ENCODE results near the gene STXBP6.

Gene STXBP6

GRCh38 chr14:24831677-24832076 is 218.3 kb downstream of the STXBP6 start:
- Histone ChIP-seq H3K79me2 (ENCODE audit: low read length) (no peaks in the 10 kb centered on the region), H3K36me3 (replicated peaks; ENCODE audit: low read depth, low read length) (peaks cover 2% of the 10 kb centered on the region), H4K20me1 (ENCODE audit: insufficient read depth, low read length) (no peaks in the 10 kb centered on the region), H3K9me3 (ENCODE audit: insufficient read depth, low read length) (no peaks in the 10 kb centered on the region), H3K4me2 (ENCODE audit: low read length) (no peak overlapping the region), H3K27ac (ENCODE audit: low read length) (no peak overlapping the region), H3K4me1 (ENCODE audit: low read length) (peaks cover 22% of the 10 kb centered on the region), H2AFZ (ENCODE audit: low read depth, low read length) (no peak overlapping the region), H3K4me3 (ENCODE audit: low read length) (no peak overlapping the region), H3K9ac (ENCODE audit: low read length) (no peak overlapping the region), H3K27me3 (ENCODE audit: low read depth, low read length) (no peaks in the 10 kb centered on the region)
- TF ChIP-seq CTCF (IDR thresholded peaks at IDR 0.05; ENCODE audit: low read depth, low read length) (no peak), EZH2phosphoT487 (IDR thresholded peaks at IDR 0.05; ENCODE audit: low read depth) (no peak)

DNA sequence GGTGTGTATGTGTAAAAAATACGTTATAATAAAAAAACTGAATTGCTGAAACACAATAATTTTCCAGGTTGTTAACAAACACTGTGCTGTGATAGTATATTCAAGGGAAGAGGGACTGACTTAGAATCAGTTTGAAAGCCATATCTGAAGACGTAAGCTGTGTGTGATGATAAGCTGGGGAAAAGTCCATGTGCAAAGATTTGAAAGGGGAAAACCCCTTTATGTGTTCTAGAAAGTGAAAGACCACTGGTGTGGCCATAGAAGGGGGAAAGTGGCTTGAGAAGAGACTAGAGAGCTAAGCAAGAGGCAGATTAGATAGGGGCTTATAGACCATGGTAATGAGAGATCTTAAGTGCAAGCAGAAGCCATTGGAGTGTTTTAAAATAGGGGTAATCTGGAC is 220.1 kb downstream of the STXBP6 start:
- H4K20me1 ChIP-seq (ENCODE audit: insufficient read depth, low read length), result no peaks in the 10 kb centered on the region
- H3K79me2 ChIP-seq (ENCODE audit: low read length), result no peaks in the 10 kb centered on the region
- TF ChIP-seq CTCF (IDR thresholded peaks at IDR 0.05; ENCODE audit: low read depth, low read length) (no peak), EZH2phosphoT487 (IDR thresholded peaks at IDR 0.05; ENCODE audit: low read depth) (no peak)
- H3K4me2 ChIP-seq (ENCODE audit: low read length), result peak overlapping the region; percentile 25; the same call in 1 of the 2 replicates
- H3K9ac ChIP-seq (ENCODE audit: low read length), result no peak overlapping the region
- H3K36me3 ChIP-seq (replicated peaks; ENCODE audit: low read depth, low read length), result no peaks in the 10 kb centered on the region
- no peak overlapping the region for H3K27ac ChIP-seq (ENCODE audit: low read length)
- no peaks in the 10 kb centered on the region for H3K27me3 ChIP-seq (ENCODE audit: low read depth, low read length)
- H3K4me1 ChIP-seq (ENCODE audit: low read length), result peaks cover 10% of the 10 kb centered on the region
- no peak overlapping the region for H2AFZ ChIP-seq (ENCODE audit: low read depth, low read length)
- no peaks in the 10 kb centered on the region for H3K9me3 ChIP-seq (ENCODE audit: insufficient read depth, low read length)
- H3K4me3 ChIP-seq (ENCODE audit: low read length), result no peak overlapping the region

GRCh38 chr14:24828486-24828885 is 221.5 kb downstream of the STXBP6 start:
- Histone ChIP-seq H3K9me3 (ENCODE audit: insufficient read depth, low read length) (no peaks in the 10 kb centered on the region), H2AFZ (ENCODE audit: low read depth, low read length) (no peak overlapping the region), H3K27ac (ENCODE audit: low read length) (no peak overlapping the region), H3K4me1 (ENCODE audit: low read length) (peaks cover 10% of the 10 kb centered on the region), H4K20me1 (ENCODE audit: insufficient read depth, low read length) (no peaks in the 10 kb centered on the region), H3K4me2 (ENCODE audit: low read length) (no peak overlapping the region), H3K4me3 (ENCODE audit: low read length) (no peak overlapping the region), H3K9ac (ENCODE audit: low read length) (no peak overlapping the region), H3K79me2 (ENCODE audit: low read length) (no peaks in the 10 kb centered on the region), H3K27me3 (ENCODE audit: low read depth, low read length) (no peaks in the 10 kb centered on the region), H3K36me3 (replicated peaks; ENCODE audit: low read depth, low read length) (no peaks in the 10 kb centered on the region)
- TF ChIP-seq EZH2phosphoT487 (IDR thresholded peaks at IDR 0.05; ENCODE audit: low read depth) (no peak), CTCF (IDR thresholded peaks at IDR 0.05; ENCODE audit: low read depth, low read length) (no peak)

DNA sequence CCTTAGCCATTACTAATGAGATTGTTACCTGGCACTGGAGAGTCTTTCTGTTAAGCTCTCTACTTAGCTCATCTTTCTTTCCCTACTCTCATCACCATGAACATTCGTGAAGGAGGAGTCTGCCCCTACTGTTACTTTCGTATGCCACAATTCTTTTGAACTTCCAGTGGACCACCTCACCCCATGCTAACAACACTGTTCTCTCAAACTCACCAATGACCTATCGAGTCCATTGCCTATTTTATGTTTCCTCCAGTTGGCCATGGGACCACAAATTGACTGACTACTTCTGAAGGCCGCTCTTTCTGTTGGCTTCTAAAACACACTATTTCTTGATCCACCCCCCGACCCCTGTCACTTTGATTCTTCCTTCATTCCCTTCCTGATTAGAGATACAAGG is 223.6 kb downstream of the STXBP6 start:
- Histone ChIP-seq H4K20me1 (ENCODE audit: insufficient read depth, low read length) (no peaks in the 10 kb centered on the region), H3K9ac (ENCODE audit: low read length) (no peak overlapping the region), H3K36me3 (replicated peaks; ENCODE audit: low read depth, low read length) (no peaks in the 10 kb centered on the region), H3K27me3 (ENCODE audit: low read depth, low read length) (no peaks in the 10 kb centered on the region), H3K79me2 (ENCODE audit: low read length) (no peaks in the 10 kb centered on the region), H3K4me3 (ENCODE audit: low read length) (no peak overlapping the region), H2AFZ (ENCODE audit: low read depth, low read length) (no peak overlapping the region), H3K4me2 (ENCODE audit: low read length) (no peak overlapping the region), H3K9me3 (ENCODE audit: insufficient read depth, low read length) (no peaks in the 10 kb centered on the region), H3K4me1 (ENCODE audit: low read length) (peaks cover 10% of the 10 kb centered on the region), H3K27ac (ENCODE audit: low read length) (no peak overlapping the region)
- TF ChIP-seq CTCF (IDR thresholded peaks at IDR 0.05; ENCODE audit: low read depth, low read length), result no peak
- no peak for TF ChIP-seq EZH2phosphoT487 (IDR thresholded peaks at IDR 0.05; ENCODE audit: low read depth)
